NCI-H2029 (cell line): ENCODE results near the gene MBTPS1.

Experiments
- DNase-seq: peaks from one replicate; lab custom pipeline; 2025; lab: John Stamatoyannopoulos, UW

Gene MBTPS1

GRCh38 chr16:84116720-84117493, at the start of gene MBTPS1:
MBTPS1 (minus strand) TSS chr16:84116942; CDS start chr16:84101783, 15,159 bp downstream.
- DNase-seq, result peak; percentile 76

- no peak for DNase-seq
Measured at GRCh38 chr16:84165746-84166145, 49.0 kb upstream of the MBTPS1 start.

- DNase-seq, result no peak
Measured at GRCh38 chr16:84161801-84162200, 45.1 kb upstream of the MBTPS1 start.

- no peak for DNase-seq
Measured at GRCh38 chr16:84161037-84161436, 44.3 kb upstream of the MBTPS1 start.

GRCh38 chr16:84159800-84160199, 43.1 kb upstream of the MBTPS1 start:
- no peak for DNase-seq

GRCh38 chr16:84159007-84159406, 42.3 kb upstream of the MBTPS1 start:
- no peak for DNase-seq

- peak; percentile 9 for DNase-seq
Measured at GRCh38 chr16:84156342-84156784, 39.6 kb upstream of the MBTPS1 start.

- DNase-seq, result no peak
Measured at GRCh38 chr16:84155771-84156170, 39.0 kb upstream of the MBTPS1 start.

GRCh38 chr16:84155226-84155625, 38.5 kb upstream of the MBTPS1 start:
- no peak for DNase-seq

- DNase-seq, result no peak
Measured at GRCh38 chr16:84153660-84154214, 37.0 kb upstream of the MBTPS1 start.

GRCh38 chr16:84150926-84151325, 34.2 kb upstream of the MBTPS1 start:
- DNase-seq, result no peak

GRCh38 chr16:84144859-84145639, 28.3 kb upstream of the MBTPS1 start, which contains the start of the genes DNAAF1 and HSDL1:
DNAAF1 (plus strand) TSS chr16:84145308; CDS start chr16:84145441, 133 bp downstream.
HSDL1 (minus strand) TSS chr16:84145177; CDS start chr16:84131321, 13,856 bp downstream.
- peak; percentile 56 for DNase-seq

- DNase-seq, result no peak
Measured at GRCh38 chr16:84144209-84144858, 27.6 kb upstream of the MBTPS1 start.

GRCh38 chr16:84143784-84144199, 27.1 kb upstream of the MBTPS1 start:
- no peak for DNase-seq

GRCh38 chr16:84143081-84143480, 26.3 kb upstream of the MBTPS1 start:
- no peak for DNase-seq

GRCh38 chr16:84141143-84141670, 24.5 kb upstream of the MBTPS1 start:
- DNase-seq, result no peak

- DNase-seq, result no peak
Measured at GRCh38 chr16:84139628-84140258, 23.0 kb upstream of the MBTPS1 start.

GRCh38 chr16:84138824-84139627, 22.3 kb upstream of the MBTPS1 start:
- DNase-seq, result peak; percentile 67

GRCh38 chr16:84138500-84138823, 21.7 kb upstream of the MBTPS1 start:
- DNase-seq, result no peak

- no peak for DNase-seq
Measured at GRCh38 chr16:84137769-84138357, 21.1 kb upstream of the MBTPS1 start.
